ENCODE measurements around the gene PHF19.

PHF19 gene

DNA sequence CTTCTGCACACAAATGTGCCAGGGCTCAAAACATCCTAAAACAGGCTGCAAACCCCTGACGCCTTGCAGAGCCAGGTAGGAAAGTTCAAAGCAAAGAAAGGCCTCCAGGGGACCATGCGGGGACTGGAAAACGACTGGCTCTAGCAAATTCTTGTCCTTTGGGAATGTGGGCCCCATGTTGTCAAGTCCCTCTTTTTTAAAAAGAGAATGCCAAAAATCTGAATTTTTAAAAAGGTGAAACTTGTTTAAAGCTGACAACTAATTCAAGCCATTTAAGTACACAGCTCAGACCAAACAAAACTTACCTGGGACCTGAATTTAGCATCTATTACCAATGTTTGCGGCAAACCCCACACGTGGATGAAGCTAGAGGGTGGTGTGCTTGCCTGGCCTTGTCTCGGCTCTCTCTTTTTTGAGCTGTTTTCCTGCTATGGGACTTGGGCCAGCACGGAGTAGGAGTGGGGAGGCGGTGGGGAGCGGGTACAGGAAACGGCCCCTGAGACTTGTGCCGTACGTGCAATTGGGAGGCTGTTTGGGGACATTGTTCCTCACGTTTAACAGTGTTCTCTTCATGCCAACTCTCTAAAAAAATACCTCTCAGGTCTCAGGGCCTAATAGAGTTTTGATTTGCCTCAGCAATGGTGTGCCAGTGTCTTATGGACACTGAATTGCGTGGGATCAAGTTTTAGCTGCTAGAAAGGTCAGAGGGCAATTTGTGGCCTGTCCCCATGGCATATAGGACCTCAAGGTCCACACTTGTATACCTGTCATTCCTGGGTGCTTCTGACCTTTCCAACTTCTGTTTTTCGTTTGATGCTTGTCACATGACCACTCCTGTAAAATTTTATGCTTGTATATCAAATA is 15.1 kb upstream of the PHF19 start:
- peak; percentile 0 for ATAC-seq

DNA sequence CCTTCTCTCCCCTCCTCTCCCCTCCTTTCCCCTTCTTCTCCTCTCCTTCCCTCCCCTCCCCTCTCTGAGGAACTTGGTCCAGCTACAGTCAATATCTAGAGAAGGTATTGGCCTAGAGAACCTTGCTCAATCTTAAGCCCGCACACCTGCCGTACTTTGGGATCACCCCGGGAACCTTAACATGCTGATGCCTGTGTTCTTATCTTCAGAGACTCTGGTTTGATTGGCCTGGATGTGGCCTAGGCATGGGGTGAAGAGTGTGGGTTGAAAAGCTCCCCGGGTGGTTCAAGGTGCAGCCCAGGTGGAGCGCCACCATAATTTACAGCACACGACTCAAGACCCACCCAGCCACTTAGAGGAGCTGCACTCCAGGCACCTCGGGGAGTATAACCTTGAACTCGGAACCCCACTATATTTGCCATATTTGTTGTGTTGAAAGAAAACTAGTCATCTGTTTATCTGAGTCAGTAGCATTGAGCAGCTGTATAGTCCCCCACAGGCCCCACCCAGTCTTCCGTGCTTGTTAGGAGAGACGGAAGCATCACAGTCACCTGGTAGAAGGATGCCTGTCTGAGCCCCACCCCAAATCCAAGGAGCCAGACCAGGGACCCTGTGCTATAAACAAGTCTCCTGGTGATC is 14.4 kb upstream of the PHF19 start:
- ATAC-seq: peak; percentile 47 to 55

DNA sequence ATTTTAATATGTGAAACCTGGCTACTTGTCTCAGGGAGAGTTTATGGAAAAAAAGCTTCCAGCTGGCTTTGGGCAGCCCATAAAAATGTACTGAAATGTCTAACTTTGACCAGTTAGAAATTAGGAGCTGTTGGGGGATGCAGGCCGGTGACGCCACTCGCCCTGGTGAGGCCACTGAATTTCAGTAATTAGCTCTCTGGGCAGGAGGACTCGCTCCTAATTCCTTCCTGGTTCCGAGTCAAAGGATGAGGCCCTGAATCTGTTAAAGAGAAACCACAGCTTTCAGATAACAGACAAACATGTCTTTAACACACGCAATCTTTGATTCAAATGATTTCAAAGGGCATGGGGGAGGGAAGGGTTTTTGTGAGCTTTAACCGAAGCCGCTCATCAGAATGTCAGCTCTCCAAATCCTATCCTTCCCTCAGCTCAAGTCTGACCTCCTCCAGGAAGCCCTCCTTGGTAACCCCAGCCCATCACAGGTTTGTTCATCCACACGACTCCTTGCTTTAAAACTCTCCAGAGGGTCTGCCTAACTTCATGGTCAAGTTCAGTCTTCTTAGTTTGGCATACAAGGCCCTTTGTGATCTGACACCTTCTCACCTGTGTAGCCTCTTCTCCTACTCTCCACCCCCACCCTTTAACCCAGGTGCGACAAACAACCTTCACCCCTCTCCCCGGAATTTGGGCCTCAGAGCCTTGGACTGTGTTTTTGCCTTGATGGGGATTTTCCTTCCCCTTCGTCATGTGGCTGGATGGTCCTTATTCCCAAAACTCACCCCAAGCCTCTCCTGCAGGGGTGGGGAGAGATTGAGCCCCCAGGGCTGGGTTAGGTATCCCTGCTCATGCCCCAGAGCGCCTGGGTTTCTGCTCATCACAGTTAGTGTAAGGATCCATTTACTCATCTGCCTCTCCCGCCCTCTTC is 13.6 kb upstream of the PHF19 start:
- ATAC-seq: peak; percentile 6

DNA sequence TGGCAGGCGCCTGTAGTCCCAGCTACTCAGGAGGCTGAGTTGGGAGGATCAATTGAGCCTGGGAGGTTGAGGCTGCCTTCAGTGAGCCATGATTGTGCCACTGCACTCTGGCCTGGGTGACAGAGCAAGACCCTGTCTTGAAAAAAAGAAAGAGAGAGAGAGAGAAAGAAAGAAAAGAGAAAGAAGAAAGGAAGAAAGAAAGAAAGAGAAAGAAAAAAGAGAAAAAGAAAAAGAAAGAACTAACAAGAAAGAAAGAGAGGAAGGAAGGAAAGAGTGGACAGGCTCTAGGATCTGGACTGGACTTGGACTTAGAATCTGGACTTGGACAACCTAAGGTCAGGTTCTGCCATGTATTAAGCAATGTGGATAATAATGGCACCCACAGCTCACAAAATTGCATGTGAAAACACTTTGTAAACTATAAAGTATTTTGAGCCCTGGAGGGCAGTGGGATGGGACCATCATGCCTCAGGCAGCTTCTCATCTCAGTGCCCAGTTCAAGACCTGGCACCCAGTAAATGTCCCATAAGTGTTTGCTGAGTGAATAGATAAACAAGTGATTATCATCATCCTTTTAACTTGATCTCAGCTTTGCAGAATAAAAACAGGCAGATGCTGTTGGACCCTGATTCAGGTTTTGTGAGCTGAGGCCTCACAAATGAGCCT is 12.8 kb upstream of the PHF19 start:
- ATAC-seq: no peak

DNA sequence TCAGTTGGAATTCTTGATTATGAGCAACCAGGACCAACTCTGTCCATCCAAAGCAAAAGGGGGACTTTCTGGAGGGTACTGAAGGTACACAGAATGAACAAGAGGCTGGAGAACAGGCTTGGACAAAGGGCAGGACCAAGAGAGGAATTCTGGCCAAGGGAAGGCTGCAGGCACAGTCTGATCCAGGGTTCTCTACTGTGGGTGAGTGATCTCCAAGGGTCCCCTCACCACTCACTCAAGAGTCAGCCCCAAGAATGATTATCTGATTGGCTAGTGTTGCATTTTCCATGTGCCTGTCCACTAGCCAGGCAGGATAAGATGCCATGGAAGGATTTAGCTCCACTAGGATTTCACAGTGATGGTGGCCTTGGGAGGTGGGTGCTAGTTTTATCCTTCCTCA is 11.6 kb upstream of the PHF19 start:
- ATAC-seq: no peak

DNA sequence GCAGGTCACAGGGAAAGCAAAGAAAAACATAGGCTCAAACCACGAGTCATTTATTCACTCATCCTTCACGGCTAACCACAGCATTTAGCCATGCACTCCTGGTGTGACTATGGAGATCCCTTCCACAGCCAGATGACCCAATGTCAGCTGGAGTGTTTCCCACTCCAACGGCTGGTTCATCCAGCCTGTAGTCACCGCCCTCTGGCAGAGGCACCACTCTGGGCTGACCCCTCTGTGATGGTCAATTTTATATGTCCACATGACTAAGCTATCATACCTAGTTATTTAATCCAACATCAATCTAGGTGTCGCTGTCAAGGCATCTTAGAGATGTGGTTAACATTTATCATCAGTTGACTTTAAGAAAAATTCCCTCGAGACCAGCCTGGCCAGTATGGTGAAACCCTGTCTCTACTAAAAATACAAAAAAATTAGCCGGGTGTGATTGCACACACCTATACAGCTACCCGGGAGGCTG is 9.5 kb upstream of the PHF19 start:
- no peak for ATAC-seq

DNA sequence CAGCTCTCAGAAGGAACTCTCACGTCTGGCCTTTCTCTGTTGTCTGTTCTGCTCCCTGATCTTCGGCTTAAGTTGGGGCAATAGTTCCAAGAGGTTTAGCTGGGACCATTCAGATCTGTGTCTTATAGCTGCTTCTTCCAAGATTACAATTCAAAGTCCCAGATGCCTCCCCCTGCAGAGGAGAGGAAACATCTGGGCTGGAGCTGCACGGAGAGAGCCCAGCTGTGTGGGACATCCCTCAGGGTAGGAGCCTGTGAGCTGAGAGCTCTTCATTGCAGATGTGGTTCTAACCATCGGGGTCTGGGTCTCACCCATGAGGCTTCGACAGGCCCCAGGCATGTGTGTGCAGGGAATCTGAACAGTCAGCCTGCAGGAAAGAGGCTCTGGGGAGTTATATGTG is 9.0 kb upstream of the PHF19 start:
- ATAC-seq: no peak

DNA sequence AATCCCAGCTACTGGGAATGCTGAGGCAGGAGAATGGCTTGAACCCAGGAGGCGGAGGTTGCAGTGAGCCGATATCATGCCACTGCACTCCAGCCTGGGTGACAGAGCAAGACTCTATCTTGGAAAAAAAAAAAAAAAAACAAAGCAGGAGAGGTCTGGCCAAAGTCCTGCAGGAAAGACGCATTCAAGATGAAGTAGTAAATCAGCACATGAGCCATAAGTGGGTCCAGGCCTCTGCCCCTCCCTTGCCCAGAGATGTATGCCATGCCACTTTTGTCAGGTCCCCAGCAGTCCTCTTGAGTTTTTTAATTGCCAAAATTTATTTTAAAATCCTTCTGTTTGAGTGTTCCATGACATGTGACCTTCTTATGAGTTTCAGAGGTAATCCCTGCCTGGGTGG is 8.5 kb upstream of the PHF19 start:
- ATAC-seq: no peak

DNA sequence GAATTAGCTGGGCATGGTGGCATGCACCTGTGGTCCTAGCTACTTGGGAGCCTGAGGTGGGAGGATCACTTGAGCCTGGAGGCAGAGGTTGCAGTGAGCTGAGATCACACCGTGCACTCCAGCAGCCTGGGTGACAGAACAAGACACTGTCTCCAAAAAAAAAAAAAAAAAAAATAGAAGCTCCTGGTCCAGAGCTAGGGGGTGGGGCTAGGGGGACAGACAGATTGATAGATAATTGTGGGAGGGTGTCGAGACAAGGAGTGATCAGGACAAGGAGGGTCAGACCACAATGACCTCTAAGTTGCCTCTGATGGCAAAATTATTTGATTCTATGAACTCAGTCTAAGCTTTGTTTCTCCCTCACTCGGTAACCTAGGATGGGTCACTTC is 6.6 kb upstream of the PHF19 start:
- no peak for ATAC-seq

DNA sequence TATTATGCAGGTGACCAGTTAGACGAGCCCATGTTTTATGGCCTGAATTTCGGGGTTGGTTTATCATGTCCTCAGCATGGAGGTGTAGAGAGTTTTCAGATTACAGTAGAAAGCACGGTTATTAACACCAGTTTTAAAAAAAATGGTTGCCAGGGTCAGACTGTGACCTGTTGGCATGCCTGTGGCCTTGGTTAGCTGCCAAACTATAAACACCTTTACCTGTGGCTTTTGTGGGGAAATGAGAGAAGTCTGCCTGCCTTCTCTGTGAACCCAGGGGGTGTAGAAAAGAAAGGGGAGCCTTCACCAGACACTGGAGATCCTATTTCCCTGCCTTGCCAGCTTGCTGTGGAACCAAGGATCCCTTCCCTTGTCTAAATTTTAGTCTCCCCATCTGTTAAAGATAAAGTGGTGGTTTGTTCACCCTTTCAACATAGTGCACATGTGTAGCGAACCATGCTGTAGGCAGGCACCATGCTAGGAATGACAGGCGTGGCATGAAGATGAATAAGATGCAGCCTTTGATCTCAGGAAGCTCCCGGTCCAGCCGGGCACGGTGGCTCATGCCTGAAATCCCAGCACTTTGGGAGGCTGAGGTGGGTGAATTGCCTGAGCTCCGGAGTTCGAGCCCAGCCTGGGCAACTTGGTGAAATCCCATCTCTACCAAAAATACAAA is 6.1 kb upstream of the PHF19 start:
- no peak for ATAC-seq

DNA sequence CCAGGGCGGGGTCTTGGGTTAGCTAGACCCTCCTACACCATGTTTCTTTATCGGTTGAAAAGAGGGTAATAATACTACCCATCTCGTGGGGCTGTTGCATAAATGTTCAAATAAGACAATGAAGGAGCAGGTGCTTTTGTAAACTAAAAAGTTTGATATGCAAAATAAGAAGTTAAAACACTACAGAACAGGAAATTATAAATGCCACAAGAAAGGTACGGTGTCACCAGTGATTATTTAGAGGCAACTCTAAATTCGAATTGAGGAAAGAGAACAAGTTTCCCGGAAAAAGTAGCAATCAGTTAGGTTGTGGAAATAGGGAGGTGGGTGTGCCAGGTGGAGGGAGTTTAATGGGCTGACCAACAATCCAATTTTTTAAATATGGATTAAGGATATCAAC is 2.5 kb upstream of the PHF19 start:
- ATAC-seq: no peak

DNA sequence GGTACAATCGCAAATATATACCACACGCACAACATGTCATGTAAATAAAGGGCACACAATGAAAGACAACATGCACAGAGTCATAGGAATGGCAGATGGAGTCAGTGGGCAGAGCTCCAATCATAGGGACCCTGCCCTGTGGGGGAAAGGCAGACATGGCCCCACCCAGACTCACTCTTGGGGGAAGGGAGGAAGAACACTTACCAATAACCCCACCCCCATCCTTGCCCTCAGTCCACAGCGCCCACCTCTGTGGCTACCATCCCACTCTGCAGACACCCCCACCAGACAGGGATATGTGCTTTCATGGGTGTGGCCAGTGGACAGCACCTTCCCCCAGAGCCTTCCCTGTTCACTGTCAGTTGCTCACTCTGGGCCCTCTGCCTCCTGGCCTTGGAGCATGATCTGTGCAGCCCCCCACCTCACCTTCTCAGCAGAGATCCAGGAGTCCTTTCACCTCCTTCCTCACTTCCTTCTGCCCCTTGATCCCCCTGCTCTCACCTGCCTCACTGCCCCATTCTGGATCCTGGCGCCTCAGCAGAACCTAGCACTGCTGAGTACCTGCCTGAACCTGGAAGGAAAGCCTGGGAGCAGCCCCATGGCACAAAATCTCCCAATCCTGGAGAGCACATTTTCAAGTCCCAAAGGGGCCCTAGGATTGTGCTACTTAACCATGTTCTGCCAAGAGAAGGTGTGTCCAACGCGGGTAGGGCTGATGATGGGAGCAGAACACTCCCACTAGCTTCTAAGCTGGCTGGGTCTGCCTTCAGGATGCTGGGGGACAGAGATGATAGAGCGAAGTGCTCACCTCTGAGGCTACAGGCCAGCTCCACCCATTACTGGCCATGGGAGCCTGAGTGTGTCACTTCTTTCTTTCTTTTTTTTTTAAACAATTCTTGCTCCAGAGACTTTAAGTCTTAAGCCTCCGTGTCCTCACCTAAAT is 1.5 kb upstream of the PHF19 start:
- ATAC-seq: no peak

DNA sequence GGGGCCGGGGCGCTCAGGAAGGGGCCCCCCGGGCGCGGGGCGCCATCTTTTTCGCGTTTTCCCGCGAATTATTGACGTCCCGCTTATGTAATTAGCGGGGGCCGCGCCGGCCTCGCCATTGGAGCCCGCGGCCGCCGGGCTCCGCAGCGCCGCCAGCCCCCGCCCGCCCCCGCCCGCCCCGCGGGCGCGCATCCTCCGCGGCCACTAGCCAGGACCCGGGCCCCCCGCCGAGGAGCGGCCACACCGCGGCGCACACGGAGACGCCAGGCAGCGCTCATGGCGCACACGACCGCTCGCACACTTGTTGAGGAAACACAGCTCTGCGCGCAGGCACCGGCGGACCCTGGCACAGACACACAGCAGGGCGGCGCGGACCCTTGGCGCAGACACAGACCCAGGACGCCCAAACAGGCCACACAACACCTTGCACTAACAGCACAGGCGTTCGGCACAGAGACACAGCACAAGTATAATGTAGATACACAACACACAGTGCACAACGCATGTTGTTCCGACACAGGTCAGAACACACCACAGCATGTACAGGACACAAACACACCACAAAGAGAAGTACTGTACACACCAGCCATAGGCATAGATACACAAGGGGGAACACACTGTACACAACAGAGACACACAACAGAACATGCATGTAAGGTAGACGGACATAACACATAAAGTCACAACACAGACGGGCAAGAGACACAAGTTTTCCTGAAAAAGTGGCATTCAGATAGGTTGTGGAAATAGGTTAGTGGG is 467 bp upstream of the PHF19 start:
- peak; percentile 29 to 48 for ATAC-seq

DNA sequence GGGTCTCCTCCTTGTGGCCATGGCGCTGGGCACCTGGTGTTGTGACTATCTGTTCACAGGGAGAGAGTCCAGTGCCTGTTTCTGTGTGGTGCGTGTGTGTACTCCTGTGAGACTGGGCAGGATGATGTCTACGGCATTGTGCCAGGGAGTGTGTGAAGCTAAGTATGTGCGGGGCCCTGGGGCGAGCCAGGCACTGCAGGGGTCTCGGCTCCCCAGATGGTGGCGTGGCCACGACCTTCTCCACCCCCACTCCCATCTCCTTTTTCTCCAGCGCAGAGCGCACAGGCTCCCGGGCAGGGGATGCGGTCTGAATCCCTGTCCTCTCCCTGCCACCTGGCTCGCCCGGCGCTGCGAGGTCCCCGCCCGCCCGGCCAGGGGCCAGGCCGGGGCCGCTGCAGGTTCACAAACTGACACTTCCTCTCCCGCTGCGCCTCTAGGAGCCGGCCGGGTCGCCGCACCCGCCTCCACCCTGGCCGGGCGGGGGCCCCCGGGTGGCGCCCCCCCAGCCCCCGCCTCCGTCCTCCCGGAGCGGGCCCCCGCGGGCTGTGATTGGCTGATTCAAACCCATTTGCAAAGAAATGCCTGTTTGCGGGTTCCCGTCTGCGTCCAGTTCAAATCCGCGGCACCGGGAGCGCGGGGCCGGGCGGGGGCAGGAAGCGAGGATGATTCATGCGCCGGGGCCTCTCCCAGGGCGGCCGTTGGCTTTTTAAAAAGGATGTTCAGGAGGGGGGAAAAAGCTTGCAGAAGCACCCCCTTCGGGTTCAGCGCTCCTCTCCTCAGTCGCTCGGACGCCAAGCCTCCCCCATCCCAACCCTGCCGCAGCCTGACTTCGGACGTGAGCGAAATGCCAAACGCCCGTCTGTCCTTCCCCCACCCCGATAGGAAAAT is 790 bp downstream of the PHF19 start:
- peak; percentile 43 to 51 for ATAC-seq

DNA sequence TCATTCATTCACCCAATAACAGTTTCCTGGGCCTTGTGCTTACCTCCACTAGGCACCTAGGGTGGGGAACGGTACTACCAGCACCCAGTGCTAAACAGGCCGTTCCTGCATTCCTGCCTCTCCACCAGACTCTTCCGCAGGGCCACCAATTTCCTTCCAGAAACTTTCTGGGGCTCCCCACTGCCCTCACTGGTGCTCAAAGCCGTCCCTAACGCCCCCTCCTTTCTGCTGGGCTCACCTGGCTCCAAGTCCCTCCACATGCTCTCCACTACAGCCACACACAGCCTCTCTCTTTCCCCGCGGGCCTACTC is 1.4 kb downstream of the PHF19 start:
- no peak for ATAC-seq

DNA sequence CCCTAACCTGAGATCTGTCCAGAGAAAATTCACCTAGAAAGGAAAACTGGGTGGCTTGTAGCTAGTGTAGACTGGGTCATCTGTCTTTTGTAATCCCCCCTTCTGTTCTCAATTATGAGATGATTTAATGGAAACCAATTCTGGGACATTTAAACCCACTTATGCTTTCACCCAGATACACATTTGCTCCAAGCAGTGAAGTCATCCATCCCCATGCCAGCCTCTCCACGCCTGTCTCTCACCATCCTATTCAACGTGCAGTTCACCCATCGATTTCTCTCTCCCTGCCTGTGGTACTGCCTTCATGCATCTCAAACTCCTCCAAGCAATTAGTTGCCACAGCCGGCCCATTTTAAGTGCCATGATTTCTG is 1.8 kb downstream of the PHF19 start:
- no peak for ATAC-seq

DNA sequence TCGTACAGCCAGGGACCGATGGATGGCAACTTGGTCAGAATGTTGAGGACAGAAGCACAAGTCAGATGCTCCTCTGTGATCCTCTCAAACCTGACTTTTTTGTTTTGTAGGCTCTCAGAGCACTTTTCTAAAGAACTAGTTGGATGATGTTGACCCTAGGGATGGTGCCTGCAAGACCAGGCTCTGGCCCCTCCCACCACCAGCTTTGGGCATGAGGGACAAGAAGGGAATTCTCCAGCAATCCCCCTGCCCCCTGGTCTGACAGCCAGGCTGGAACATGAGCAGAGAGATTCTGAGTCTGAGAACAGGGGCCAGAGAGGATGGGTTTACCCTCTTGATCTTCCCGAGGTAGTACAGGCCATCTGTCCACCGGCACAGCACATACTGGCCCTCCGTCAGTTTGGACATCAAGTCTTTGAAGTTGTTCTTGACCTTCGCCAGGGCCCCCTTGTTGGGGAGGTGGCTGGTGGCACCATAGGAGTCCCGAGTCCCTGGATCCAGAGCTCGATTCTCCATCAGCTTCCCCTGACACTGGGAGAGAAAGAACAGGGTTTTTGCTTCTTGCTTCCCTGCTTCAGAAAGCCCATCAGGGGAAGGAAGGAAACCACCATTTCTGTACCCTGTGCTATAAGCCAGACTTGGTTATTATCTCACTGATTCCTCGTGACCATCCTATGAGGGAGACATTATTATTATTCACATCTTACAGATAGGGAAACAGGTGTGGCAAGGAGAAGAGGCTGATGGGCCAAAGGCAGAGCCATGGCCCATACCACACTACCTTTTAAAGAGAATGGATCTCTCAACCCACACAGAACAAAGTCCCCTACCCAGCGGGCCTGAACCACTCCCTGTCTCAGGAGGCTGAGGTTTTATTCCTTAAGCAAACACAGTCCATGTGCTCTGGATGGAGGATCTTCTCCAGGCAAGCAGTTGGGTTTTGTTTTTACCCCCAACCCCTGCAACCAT is 2.5 kb downstream of the PHF19 start:
- ATAC-seq: no peak

DNA sequence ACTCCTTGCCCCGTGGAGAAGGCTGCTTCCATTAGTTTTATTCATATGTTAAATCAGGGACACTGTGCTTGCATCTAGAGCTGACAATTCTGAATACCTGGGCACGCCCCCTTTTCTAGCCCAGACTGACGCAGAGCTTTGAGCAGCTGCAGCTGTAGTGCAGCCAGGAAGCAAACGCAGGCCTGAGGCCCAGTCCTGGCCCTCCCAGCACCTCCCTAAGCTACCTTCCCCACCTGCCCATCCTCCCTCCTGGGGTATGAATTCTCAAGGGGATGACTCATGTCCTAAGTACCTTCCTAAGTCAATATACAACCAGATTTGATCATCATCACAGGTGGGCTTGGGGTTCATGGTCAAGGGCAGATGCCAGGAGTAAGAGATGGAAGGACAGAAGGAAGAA is 3.5 kb downstream of the PHF19 start:
- ATAC-seq: no peak

Measured in activated CD4-positive, CD25-positive, alpha-beta regulatory T cell treated with anti-CD3 and anti-CD28 coated beads, Interleukin-2, amount 50 U/mL, for 24 hours (primary cell).